Measurements from ENCODE around the gene CMIP. TPM values are rescaled to one million over a fixed set of nuclear protein-coding genes. Genes with fewer than 3 reads are reported as not detected.

The CMIP gene
- total RNA-seq, 2 donors from 2014 or later: 28.5 to 57.5 TPM

DNA sequence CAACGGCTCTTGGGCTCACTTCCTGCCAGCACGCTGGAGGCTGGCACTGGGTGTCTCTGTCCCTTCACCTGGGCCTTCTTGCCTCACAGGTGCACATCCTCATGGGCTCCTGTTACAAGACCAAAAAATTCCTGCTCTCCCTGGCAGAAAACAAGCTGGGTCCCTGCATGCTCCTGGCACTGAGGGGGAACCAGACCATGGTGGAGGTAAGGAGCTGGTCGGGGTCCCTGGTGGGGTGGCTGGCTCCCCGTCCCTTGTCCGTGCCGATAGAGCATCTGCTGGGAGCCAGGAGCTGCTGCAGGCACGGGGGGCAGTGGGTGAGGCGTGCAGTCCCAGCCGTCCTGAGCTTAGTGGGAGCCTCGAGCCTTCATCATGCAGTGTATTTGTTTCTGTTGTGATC lies 255.0 kb downstream of the CMIP start:
- Mint-ChIP-seq H3K4me1 (no peaks in the 10 kb centered on the region), H3K36me3 (ENCODE audit: low read depth) (peaks cover 46% of the 10 kb centered on the region), H3K4me3 (no peak overlapping the region)

DNA sequence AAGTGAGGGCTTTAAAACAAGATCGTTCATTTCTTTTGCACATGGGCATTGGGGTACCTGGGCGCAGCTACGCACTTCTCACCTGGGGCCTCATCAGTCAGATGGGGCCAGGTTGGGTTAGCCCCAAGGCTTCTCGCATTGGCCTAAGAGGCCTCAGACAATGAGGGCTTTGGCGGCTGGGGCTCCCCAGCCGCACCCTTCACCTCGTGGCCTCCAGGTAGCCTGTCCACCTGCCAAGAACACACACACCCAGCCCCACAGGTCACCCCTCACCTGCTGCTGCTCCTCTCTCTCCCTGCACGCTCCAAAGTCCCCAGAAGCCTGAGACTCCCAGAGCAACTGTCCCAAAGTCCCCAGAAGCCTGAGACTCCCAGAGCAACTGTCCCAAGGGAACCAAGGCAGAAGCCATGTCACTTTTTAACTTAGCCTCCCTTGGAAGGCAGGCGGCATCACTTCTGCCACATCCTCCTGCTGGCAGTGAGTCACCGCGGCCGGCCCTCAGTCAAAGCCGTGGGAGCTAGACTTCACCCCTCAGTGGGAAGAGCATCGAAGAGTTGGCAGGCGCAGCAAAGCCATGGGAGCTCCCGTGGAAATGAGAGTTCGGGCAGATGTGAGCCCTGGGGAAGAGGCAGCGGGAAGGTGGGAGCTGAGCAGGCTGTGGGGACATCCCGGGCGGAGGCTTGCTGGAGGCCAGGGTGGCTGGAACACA lies 255.6 kb downstream of the CMIP start:
- Mint-ChIP-seq H3K4me3 (no peak overlapping the region), H3K4me1 (no peaks in the 10 kb centered on the region), H3K27ac (peak overlapping the region; percentile 84), H3K27me3 (no peaks in the 10 kb centered on the region), H3K9me3 (no peaks in the 10 kb centered on the region), H3K36me3 (ENCODE audit: low read depth) (peaks cover 42% of the 10 kb centered on the region)
- no peak for ATAC-seq (replicated peaks)

More for the DNA sequence above, 255.0 kb downstream of the CMIP start:
- Mint-ChIP-seq H3K27me3 (no peaks in the 10 kb centered on the region), H3K9me3 (no peaks in the 10 kb centered on the region), H3K27ac (peak overlapping the region; percentile 84)
- ATAC-seq (replicated peaks): no peak

DNA sequence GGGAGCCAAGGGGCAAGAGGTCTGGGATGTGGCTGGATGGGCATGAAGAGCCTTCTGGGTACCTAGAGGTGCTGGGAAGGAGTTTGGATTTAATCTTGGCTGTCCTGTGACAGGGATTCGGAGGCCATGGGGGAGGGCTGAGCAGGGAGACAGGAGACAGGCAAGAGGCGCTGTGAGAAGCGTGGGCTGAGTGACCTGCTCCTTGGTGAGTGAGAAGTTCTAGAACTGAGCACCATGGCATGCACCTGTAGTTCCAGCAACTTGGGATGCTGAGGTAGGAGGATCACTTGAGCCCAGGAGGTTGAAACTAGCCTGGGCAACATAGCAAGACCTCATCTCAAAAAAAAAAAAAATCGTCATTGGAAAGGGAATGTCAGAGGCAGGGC lies 256.2 kb downstream of the CMIP start:
- H3K36me3 Mint-ChIP-seq (ENCODE audit: low read depth): peaks cover 41% of the 10 kb centered on the region
- no peak overlapping the region for H3K4me3 Mint-ChIP-seq
- no peaks in the 10 kb centered on the region for H3K27me3 Mint-ChIP-seq
- H3K27ac Mint-ChIP-seq: peak overlapping the region; percentile 84
- no peaks in the 10 kb centered on the region for H3K4me1 Mint-ChIP-seq
- no peak for ATAC-seq (replicated peaks)
- H3K9me3 Mint-ChIP-seq: no peaks in the 10 kb centered on the region

DNA sequence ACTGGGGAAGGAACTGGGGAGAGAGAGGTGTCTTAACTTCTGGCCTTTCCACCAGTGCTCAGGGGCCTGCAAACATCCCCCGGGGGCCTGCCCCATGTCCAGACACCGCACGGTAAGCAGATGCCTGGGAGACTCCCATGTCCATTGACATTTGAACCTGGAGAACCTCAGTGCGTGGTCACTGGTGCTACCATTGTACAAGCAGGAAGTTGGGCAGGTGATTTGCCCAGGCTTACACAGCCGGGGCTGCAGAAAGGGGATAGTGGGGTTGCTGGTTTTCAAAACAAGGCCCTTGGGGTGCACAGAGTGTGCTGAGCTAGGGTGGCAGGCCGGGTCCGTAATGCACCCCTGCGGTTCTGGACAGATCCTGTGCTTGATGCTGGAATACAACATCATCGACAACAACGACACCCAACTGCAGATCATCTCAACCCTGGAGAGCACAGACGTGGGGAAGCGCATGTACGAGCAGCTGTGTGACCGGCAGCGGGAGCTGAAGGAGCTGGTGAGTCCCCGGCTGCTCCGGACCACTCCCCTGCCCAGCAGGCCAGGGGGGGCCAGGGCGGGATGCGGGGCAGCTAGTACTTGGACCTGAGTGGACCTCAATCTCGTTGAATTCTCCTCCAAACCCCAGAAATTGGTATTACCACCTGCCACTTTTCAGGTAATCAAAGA lies 256.8 kb downstream of the CMIP start:
- H3K27ac Mint-ChIP-seq: peak overlapping the region; percentile 84
- H3K9me3 Mint-ChIP-seq: no peaks in the 10 kb centered on the region
- no peak for ATAC-seq (replicated peaks)
- H3K27me3 Mint-ChIP-seq: no peaks in the 10 kb centered on the region
- H3K4me1 Mint-ChIP-seq: no peaks in the 10 kb centered on the region
- no peak overlapping the region for H3K4me3 Mint-ChIP-seq
- peaks cover 44% of the 10 kb centered on the region for H3K36me3 Mint-ChIP-seq (ENCODE audit: low read depth)

DNA sequence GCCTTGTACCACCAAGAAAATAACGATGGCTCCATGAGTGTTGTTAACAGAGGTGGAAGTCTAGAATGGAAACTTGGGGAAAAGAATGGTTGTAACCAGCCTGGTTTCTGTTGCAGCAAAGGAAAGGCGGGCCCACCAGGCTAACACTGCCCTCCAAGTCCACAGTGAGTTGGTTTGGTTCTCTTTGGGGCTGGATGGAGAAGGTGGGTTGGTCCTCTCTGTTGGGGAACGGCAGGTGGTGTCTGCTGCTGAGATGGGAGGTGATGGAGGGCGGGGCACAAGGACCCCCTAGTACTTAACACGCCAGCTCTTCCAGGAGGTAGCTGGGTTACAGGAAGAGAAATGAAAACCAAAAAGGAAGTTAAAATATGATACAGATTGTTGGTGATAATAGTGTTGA lies 257.9 kb downstream of the CMIP start:
- peaks cover 54% of the 10 kb centered on the region for H3K36me3 Mint-ChIP-seq (ENCODE audit: low read depth)
- no peaks in the 10 kb centered on the region for H3K4me1 Mint-ChIP-seq
- no peaks in the 10 kb centered on the region for H3K9me3 Mint-ChIP-seq
- no peak overlapping the region for H3K4me3 Mint-ChIP-seq
- H3K27me3 Mint-ChIP-seq: no peaks in the 10 kb centered on the region
- H3K27ac Mint-ChIP-seq: peak overlapping the region; percentile 80
- ATAC-seq (replicated peaks): no peak

DNA sequence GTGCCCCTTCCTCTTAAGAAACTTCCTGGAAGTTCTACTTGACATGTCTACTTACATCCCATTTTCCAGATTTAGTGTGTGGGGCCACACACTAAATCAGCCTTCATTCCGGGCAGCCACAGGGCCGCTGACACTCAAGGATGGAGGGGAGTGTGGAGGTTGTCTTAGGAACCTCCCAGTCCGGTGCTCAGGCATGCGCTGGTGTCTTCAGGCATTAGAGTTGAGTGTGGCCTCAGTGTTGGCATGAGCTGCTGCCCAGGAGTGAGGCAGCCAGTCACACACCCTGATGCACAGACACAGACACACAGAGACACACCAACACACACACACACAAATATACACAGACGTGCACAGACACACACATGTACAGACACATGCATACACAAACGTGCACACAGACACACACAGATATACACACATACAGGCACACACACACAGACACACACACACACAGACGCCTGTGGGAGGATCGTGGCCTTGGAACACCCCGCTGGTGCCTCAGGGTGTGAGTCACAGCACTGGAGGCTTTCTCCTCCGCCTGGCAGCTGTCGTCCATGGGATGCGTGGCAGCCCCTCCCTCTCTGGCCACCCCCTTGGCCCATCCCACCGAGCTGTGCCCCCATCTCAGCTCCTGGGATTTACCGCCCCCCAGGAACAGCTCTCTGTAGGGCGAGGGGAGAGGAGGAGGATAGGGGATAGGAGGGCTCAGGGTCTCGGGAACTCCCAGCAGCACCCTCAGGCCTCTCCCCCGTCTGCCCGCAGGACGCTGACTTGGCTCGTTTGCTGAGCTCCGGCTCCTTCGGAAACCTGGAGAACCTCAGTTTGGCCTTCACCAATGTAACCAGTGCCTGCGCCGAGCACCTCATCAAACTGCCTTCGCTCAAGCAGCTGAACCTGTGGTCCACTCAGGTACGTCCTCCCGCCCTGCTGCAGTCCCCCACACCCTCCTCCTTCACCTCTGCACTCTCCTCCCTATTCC lies 258.9 kb downstream of the CMIP start:
- Mint-ChIP-seq H3K4me1 (no peaks in the 10 kb centered on the region), H3K4me3 (no peak overlapping the region), H3K36me3 (ENCODE audit: low read depth) (peaks cover 60% of the 10 kb centered on the region), H3K27ac (peak overlapping the region; percentile 80), H3K9me3 (no peaks in the 10 kb centered on the region), H3K27me3 (no peaks in the 10 kb centered on the region)
- ATAC-seq (replicated peaks): peak; percentile 56

DNA sequence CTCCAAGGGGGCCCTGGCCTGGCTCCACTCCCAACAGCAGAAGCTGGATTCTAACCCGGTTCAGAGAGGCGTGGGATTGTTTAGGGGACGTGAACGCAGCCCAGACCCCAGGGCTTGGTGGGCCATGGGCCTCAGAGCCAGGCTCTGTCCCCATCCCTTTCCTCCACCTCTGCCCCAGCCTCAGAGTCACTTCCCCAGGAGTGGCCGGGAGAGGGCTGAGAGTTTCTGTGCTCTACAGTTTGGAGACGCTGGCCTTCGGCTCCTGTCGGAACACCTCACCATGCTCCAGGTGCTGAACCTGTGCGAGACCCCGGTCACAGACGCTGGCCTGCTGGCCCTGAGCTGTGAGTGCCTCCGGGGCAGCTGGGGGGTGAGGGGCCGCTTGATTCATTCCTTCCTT lies 260.7 kb downstream of the CMIP start:
- Mint-ChIP-seq H3K4me1 (no peaks in the 10 kb centered on the region), H3K4me3 (no peak overlapping the region), H3K27me3 (no peaks in the 10 kb centered on the region), H3K36me3 (ENCODE audit: low read depth) (peaks cover 61% of the 10 kb centered on the region), H3K27ac (no peak overlapping the region), H3K9me3 (no peaks in the 10 kb centered on the region)
- no peak for ATAC-seq (replicated peaks)

DNA sequence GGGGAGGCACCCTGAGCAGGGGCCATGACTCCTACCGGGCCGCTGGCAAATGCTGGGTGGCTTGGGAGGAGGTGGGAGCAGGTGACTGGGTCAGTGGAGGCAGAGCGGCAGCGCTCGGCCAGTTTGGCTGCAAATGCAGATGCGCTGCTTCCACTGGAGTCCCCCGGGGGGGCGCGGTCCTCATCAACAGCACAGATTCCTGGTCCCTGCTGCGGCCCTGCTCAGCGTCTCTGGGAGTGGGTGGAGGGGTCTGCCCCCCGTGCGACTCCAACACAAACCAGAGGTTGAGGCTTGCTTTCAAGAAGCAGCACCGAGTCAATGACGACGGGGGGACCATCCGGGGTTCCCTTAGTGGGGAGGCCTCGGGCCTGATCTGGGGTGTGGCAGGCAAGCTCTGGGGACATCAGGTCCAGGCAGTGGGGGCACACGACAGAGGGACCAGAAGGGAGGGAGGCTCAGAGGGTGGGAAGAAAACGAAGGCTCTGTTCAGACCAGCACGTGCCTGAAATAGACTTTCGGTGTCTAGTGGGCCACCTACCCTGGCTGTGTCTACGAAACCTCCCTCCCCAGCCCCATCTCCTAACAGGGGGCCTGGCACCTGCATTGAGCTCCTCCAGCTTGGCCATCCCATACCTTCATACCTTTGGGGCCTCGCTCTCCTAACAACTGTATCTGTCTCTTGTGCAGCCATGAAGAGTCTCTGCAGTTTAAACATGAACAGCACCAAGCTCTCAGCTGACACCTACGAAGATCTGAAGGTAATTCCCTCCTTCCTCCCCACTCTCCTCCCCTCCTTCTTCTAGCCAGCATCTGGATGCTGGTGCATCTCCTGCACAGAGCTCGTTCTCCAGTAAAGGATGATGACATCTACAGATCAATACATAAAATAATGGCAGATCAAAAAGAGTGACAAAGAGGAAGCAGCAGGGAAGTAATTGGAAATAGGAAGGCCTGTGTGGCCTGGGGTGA lies 262.0 kb downstream of the CMIP start:
- Mint-ChIP-seq H3K9me3 (no peaks in the 10 kb centered on the region), H3K27me3 (no peaks in the 10 kb centered on the region), H3K4me3 (no peak overlapping the region), H3K36me3 (ENCODE audit: low read depth) (peaks cover 48% of the 10 kb centered on the region), H3K27ac (peak overlapping the region; percentile 0), H3K4me1 (peaks cover 4% of the 10 kb centered on the region)
- no peak for ATAC-seq (replicated peaks)

DNA sequence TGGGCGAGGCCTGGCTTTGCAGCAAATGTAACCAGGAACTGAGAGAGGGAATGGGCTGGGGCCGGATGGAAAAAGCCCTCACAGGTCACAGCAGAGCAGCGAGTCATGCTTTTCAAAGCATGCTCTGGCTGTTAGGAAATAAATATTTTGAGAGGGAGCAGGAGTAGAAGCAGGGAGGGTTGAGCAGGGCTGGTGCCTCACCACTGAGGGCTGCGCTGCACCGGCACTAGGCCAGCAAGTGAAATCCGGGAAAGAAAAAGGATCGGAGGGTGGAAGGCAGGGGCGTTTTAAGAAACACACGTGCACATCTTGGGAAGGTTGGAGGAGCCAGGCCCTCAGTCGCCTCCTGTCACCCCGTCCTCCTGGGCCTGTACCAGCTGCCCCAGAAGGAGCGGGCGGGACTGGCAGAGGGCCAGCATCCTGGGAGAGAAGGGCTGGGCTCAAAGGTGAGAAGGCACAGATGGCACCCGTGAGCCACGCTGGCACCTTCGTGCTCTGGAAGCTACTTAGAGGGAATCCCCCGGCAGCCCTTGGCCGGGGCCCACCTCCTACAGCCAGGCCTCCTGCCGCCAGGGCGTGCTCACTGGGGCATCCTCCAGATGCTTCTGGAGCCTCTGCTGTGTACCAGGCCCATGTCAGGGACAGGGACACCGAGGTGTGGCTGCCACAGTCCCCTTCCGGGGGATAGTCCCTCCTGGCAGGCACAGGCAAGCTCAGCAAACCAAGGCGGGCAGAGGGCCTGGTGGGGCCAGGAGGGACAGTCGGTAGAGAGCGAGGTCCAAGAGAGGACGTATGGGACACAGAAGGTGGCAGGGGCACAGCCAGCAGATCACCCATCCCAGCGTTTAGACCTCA lies 263.0 kb downstream of the CMIP start:
- Mint-ChIP-seq H3K4me1 (peaks cover 6% of the 10 kb centered on the region), H3K27ac (peak overlapping the region; percentile 0), H3K36me3 (ENCODE audit: low read depth) (peaks cover 42% of the 10 kb centered on the region), H3K9me3 (no peaks in the 10 kb centered on the region), H3K27me3 (no peaks in the 10 kb centered on the region), H3K4me3 (no peak overlapping the region)
- ATAC-seq (replicated peaks): no peak

DNA sequence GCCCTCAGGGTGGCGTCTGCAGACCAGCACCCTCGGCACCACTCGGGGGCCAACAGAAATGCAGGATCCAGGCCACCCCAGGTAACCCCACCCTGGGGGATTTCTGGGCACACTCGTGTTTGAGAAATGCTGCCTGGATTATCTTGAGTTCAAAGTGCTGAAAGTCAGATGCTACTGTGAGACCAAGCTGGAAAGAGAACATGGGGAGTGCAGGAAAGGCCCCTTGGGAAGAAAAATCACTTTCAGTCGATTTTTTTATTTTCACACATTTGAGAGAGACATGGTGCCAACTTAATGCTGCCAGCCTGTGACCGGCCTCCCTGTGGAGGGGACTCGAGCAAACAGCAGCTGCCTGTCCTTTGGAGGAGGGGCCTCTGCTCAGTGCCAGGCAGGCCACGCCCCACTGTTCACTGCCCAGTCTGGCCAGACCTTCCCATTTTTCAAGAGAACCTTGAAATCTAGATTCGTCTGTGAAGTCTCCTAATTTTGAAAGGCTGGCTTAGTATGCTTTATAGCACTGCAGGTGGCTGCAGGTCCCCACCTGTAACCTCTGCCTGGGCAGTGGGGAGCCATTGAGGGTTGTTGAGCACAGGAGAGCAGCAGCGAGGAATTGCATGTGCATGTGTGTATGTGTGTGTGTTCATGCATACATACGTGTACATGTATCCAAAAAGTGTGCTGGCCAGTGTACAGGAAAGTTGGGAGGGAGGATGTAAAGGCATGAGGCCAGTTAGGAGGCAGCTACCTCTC lies 263.8 kb downstream of the CMIP start:
- no peaks in the 10 kb centered on the region for H3K27me3 Mint-ChIP-seq
- no peak for ATAC-seq (replicated peaks)
- H3K36me3 Mint-ChIP-seq (ENCODE audit: low read depth): peaks cover 34% of the 10 kb centered on the region
- H3K9me3 Mint-ChIP-seq: no peaks in the 10 kb centered on the region
- peaks cover 6% of the 10 kb centered on the region for H3K4me1 Mint-ChIP-seq
- peak overlapping the region; percentile 5 for H3K27ac Mint-ChIP-seq
- H3K4me3 Mint-ChIP-seq: no peak overlapping the region

DNA sequence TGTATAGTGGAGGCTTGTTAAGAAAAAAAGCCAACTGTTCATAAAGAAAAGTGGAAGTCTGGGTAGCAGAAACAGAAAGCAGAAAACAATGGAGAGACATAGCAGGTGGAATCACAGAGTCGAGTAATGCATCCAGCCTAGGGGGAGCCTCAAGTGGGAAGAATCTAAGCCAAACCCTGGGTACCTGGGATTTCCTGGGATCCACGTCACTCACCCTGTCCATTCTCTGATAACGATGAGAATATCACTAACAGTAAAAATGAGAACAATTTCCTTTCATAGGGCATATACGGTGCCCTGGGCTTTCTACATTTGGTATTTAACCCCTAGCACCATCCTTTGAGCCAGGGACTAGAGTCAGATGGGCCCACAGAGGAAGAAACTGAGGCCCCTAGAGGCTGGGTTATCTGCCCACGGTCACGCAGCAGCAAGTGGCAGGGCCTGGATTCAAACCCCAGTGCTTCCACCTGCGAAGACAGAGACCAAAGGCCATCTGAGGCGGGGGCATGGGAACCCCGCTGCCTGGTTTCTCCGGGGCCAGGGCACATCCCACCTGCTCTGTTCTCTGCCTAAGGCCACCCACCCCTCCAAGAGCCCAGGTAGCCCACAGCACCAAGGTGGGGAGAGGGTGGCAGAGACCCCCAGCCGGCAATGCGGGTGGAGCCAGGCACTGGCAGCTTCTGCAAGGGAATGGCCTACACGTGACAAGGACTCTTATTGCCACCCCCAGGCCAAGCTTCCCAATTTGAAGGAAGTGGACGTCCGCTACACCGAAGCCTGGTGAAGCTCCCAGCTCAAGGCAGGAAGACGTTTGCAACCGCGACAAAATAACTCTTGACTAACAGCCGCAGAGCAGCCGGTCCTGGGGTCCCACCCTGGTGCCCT lies 264.6 kb downstream of the CMIP start:
- no peak for ATAC-seq (replicated peaks)
- Mint-ChIP-seq H3K27me3 (no peaks in the 10 kb centered on the region), H3K9me3 (no peaks in the 10 kb centered on the region), H3K36me3 (ENCODE audit: low read depth) (peaks cover 33% of the 10 kb centered on the region), H3K4me3 (no peak overlapping the region), H3K4me1 (peaks cover 6% of the 10 kb centered on the region), H3K27ac (peak overlapping the region; percentile 5)

DNA sequence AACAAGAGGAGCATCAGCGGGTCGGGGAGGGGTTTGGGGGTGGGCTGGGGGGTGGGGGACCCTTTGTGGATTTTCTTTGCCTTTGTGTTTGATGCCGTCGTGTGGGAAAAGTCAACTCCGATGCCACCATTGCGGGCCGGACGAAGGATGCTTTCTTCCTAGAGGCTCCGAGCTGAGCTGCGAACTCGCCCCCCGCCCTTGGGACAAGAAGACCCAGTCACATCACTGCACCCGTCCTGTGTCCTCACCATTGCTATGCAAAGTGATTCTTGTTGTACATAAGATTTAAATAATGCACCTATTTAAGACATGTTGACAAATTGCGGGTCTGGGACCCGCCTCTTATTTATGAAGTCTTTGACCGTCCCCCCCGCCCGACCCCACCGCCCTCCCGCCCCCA lies 265.4 kb downstream of the CMIP start:
- Mint-ChIP-seq H3K4me1 (peaks cover 6% of the 10 kb centered on the region), H3K27ac (no peak overlapping the region), H3K27me3 (no peaks in the 10 kb centered on the region), H3K36me3 (ENCODE audit: low read depth) (peaks cover 33% of the 10 kb centered on the region), H3K4me3 (no peak overlapping the region), H3K9me3 (no peaks in the 10 kb centered on the region)
- ATAC-seq (replicated peaks): no peak
